WERI-Rb-1 (cell line): ENCODE measurements around the gene SAMD4B.

ENCODE experiments used
- DNase-seq: peaks from one replicate; pipeline ENCODE4 v3.0.0-alpha.2; 2020
- H3K27ac ChIP-seq: fragments of 250-450 bp; sonication (Bioruptor Pico); 2 replicates; pipeline ENCODE4 v1.5.1; 2020; ENCODE audit warnings: mild to moderate bottlenecking, moderate library complexity
- H3K27me3 ChIP-seq: fragments of 250-450 bp; sonication (Bioruptor Pico); 2 replicates; pipeline ENCODE4 v1.5.1; 2021; ENCODE audit warnings: mild to moderate bottlenecking, low read depth, moderate library complexity; ENCODE audit not compliant: insufficient read depth, severe bottlenecking
- H3K36me3 ChIP-seq: fragments of 250-450 bp; sonication (Bioruptor Pico); 2 replicates; pipeline ENCODE4 v1.5.1; 2020; ENCODE audit warnings: mild to moderate bottlenecking, moderate library complexity
- H3K4me3 ChIP-seq: 2 replicates; pipeline ENCODE4 v1.5.1; 2011; ENCODE audit warnings: low read depth, mild to moderate bottlenecking, control low read depth, low read length
- H3K9me3 ChIP-seq: fragments of 250-450 bp; sonication (Bioruptor Pico); 2 replicates; pipeline ENCODE4 v1.5.1; 2021; ENCODE audit warnings: mild to moderate bottlenecking, moderate library complexity; ENCODE audit not compliant: severe bottlenecking
- TF ChIP-seq, protein P1 (sequence below): IDR thresholded peaks from 2 replicates; pipeline ENCODE4 v1.5.1; 2011; ENCODE audit warnings: low read depth, mild to moderate bottlenecking, control low read depth, inconsistent platforms, low read length

SAMD4B gene

DNA sequence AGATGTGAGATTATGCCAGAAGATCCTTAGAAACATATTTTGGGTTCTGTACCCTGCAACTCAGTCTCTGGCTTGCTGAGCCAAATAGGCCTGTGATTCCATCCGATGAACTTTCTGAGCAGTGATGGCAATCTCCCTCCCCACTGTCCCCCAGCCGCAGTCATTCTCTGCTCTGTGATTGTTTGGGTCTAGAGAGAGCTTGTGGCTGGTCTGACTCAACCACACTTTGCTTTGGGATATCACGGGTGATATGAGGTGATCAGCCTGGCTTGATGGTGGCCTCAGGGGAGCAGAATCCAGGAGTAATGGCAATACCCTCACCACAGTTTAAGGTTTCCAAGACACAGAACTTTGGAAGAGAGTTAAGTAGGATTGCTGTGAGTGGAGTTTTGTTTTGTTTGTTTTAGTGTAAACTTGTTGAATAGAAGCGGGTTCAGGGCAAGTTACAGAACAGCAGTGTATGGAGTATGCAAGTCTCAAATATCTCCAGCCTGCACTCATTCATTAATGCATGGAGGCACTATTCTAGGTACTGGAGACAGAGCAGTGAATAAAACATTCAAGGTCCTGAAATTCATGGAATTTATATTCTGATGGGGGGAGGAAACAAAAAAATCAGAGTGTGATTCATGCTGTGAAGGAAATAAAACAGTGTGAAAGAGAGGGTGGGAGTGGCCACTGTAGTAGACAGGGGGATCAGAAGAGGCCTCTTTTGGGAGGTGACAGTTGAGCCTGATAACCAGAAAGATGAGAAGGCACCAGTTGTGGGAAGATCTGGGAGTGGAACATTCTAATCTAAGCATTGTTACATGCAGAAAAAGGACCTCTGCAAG is 5.3 kb downstream of the SAMD4B start:
- Histone ChIP-seq H3K9me3 (no peaks in the 10 kb centered on the region), H3K36me3 (peaks cover 72% of the 10 kb centered on the region), H3K27me3 (no peaks in the 10 kb centered on the region), H3K27ac (0 out of 2 replicates have a peak overlapping the region, but pooled peaks have one; percentile 26), H3K4me3 (no peak overlapping the region)
- no peak for DNase-seq
- TF ChIP-seq, protein P1, sequence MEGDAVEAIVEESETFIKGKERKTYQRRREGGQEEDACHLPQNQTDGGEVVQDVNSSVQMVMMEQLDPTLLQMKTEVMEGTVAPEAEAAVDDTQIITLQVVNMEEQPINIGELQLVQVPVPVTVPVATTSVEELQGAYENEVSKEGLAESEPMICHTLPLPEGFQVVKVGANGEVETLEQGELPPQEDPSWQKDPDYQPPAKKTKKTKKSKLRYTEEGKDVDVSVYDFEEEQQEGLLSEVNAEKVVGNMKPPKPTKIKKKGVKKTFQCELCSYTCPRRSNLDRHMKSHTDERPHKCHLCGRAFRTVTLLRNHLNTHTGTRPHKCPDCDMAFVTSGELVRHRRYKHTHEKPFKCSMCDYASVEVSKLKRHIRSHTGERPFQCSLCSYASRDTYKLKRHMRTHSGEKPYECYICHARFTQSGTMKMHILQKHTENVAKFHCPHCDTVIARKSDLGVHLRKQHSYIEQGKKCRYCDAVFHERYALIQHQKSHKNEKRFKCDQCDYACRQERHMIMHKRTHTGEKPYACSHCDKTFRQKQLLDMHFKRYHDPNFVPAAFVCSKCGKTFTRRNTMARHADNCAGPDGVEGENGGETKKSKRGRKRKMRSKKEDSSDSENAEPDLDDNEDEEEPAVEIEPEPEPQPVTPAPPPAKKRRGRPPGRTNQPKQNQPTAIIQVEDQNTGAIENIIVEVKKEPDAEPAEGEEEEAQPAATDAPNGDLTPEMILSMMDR: no peak

DNA sequence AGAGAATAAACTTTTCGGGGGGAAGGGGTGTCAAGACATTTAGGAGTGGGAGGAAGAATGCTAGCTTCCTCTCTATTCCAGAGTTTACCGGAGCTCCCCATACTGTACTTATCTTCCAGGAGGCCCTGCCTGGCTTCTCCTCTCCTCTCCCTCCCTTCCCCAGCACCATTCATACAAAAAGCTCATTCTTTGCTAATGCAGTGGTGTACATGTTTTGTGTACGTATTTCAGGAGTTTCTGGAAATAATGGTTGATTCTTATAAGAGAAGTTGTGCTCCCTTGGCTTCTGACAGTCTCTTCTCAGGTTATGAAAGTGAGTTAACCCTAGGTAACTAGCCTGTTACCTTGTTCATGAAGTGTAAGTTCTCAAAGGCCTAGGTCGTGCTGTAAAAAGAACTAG is 7.1 kb downstream of the SAMD4B start:
- DNase-seq: no peak
- peaks cover 78% of the 10 kb centered on the region for H3K36me3 ChIP-seq
- TF ChIP-seq, protein P1: no peak

DNA sequence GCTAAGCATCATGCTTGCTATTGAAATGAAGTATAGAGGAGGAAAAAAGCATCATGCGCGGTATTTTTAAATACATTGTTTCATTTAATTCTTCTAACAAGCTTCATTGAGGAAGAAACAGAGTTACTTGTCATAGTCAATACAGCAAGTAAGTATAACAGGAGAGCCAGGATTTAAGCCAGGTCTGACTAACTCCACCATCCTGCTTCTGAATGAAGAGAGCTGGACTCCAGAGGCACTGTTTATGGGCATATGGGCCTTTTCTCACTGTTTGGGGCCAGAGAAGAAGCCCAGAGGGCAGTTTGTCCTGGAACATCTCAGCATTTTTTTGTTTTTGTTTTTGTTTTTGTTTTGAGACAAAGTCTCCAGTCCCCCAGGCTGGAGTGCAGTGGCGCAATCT is 7.9 kb downstream of the SAMD4B start:
- Histone ChIP-seq H3K36me3 (peaks cover 78% of the 10 kb centered on the region), H3K27ac (no peak overlapping the region), H3K4me3 (no peak overlapping the region), H3K27me3 (no peaks in the 10 kb centered on the region), H3K9me3 (no peaks in the 10 kb centered on the region)
- TF ChIP-seq, protein P1: no peak
- no peak for DNase-seq

More for the DNA sequence above, 7.1 kb downstream of the SAMD4B start:
- H3K4me3 ChIP-seq: no peak overlapping the region
- no peaks in the 10 kb centered on the region for H3K9me3 ChIP-seq
- no peaks in the 10 kb centered on the region for H3K27me3 ChIP-seq
- H3K27ac ChIP-seq: no peak overlapping the region

DNA sequence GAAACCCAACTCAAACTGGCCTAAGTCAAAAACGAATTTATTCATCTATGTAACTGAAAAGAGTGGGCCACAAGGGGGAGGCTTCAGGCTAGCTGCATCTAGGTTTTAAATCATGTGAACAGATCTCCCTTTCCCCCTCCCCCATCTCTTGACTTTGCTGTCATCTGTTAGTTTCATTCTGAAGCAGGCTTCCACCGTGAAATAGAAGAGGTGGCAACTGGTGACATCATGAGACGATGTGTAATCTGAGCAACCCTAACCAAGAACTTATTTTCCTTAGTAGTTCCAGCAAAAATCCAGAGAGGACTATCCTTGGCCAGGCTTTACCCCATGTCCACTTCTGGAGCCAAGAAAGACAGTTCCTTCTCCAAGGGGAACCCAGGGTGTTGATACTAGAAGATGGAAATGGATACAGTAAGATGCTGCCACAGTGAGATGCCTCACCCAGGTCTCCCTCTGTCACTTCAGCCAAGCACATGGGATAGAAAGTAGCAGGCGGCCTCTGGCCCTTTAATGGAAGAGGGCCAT is 9.4 kb downstream of the SAMD4B start:
- H3K27me3 ChIP-seq: no peaks in the 10 kb centered on the region
- no peak overlapping the region for H3K27ac ChIP-seq
- H3K36me3 ChIP-seq: peaks cover 78% of the 10 kb centered on the region
- TF ChIP-seq, protein P1: no peak
- no peak overlapping the region for H3K4me3 ChIP-seq
- DNase-seq: no peak
- H3K9me3 ChIP-seq: no peaks in the 10 kb centered on the region

DNA sequence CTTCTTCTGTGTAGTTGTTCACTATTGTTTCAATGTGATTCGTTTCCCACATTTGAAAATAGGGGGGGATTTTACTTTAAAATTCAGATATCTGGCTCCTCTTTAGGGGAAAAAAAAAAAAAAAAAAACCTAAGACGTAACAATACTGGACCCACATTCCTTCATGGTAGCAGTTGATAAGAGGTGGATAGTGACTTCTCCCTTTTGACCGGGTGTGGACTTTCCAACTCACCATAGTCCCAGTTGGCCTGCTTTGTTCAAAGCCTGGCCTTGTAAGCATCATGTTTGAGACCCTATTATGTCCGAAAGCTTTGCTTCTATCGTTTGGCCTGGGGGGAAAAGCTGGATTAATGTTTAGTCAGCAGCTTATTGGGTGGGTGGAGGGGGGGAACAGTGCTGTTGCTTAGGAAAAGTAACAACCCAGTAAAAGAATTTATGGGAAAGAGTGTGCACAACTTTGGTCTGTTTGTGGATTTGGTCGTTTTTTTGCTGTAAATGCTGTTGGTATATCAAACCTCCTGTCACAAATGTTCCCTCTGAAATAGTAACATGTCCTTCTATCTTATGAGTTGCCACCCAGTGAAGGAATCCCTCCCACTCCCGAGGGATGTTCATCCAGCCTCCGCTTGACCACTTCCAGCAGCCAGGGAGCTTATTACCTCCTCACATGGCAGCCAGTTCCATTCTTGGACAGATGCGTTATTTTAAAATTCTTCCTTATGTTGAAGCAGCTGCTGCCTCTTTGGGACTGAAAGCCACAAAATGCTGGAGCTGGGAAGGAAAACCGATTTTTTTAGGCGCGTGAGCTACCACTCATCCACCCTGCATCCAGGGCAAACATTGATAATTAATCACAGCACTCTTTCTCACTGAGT is 10.4 kb downstream of the SAMD4B start:
- DNase-seq: no peak
- Histone ChIP-seq H3K27ac (no peak overlapping the region), H3K36me3 (peaks cover 85% of the 10 kb centered on the region), H3K9me3 (no peaks in the 10 kb centered on the region), H3K27me3 (no peaks in the 10 kb centered on the region), H3K4me3 (no peak overlapping the region)
- TF ChIP-seq, protein P1: no peak
